C4-2B (cell line): ENCODE measurements around the gene CFAP77.

Experiments used
- H3K27ac ChIP-seq: fragments of 450-650 bp; 2 replicates; pipeline ENCODE4 v1.5.1; 2017
- CTCF ChIP-seq: fragments of 450-650 bp; conservative IDR thresholded peaks from 2 replicates; pipeline ENCODE4 v1.5.1; 2017; ENCODE audit warnings: mild to moderate bottlenecking
- ZFX ChIP-seq: fragments of 450-650 bp; IDR thresholded peaks from 2 replicates; pipeline ENCODE4 v1.6.1; 2017

Gene CFAP77

DNA sequence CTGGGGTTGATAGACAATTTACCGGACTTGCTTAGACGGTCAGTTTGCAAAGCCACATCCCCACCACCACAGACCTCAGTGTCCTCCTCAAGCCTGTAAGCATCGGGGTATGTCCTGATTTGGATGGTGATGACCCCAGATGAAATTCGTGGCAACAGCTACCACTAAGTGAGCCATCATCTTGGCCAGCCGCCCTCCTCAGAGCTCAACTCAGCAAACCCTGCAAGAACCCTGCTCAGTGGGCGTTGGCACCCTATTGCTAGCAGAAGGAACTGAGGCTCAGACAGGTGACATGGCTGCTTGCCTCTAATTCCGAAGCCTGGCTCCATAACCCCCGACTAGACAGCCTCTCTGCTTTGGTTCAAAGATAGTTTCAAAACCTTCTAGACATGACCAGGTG is 131.0 kb downstream of the CFAP77 start:
- no peak for TF ChIP-seq ZFX
- no peak for TF ChIP-seq CTCF
- H3K27ac ChIP-seq = no peak overlapping the region

- no peak for TF ChIP-seq CTCF
- no peak for TF ChIP-seq ZFX
- no peak overlapping the region for H3K27ac ChIP-seq
Observed at GRCh38 chr9:132541870-132542830, 132.1 kb downstream of the CFAP77 start.

- TF ChIP-seq CTCF = no peak
- no peak for TF ChIP-seq ZFX
- H3K27ac ChIP-seq = no peak overlapping the region
Observed at GRCh38 chr9:132543251-132543650, 133.2 kb downstream of the CFAP77 start.

DNA sequence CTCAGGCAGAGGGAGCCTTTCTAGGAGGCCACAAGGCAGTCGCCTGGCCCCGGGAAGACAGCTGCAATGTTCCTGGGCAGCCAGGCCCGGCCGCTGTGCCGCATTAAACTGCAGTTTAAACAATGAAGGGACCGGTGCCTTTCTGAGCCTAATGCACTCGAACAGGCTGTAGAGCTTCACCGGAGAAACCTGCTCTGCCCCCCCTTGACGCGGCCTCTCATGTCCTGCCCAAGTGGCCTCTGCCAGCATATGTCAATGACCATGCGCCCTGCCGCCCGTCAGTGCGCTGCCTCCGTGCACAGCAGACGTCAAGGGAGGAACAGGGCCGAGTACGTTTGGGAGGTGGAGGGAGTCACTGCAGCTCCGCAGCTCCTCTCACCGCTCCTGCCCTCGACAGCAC is 133.9 kb downstream of the CFAP77 start:
- TF ChIP-seq CTCF (no peak), ZFX (no peak)

GRCh38 chr9:132545578-132545977 is 135.6 kb downstream of the CFAP77 start:
- no peak for TF ChIP-seq ZFX
- no peak overlapping the region for H3K27ac ChIP-seq

More for the DNA sequence above, 133.9 kb downstream of the CFAP77 start:
- H3K27ac ChIP-seq = no peak overlapping the region

- TF ChIP-seq ZFX = no peak
- no peak overlapping the region for H3K27ac ChIP-seq
Observed at GRCh38 chr9:132546148-132547051, 136.4 kb downstream of the CFAP77 start.

- TF ChIP-seq CTCF = no peak
- TF ChIP-seq ZFX = no peak
- H3K27ac ChIP-seq = no peak overlapping the region
Observed at GRCh38 chr9:132547052-132547431, 137.0 kb downstream of the CFAP77 start.

- TF ChIP-seq CTCF (no peak), ZFX (no peak)
- H3K27ac ChIP-seq = no peak overlapping the region
Observed at GRCh38 chr9:132547436-132547835, 137.4 kb downstream of the CFAP77 start.
